ENCODE data around the gene ACP4.

GRCh38 chr19:50803633-50804419 lies 13.6 kb downstream of the ACP4 start:
- TF ChIP-seq POLR2A (IDR thresholded peaks at IDR 0.05), result no peak
- no peak for TF ChIP-seq CTCF (IDR thresholded peaks at IDR 0.05 in 4 of 5, conservative IDR thresholded peaks at IDR 0.05 in 1 of 5)
